Measurements from ENCODE around the gene FLYWCH1.

Gene FLYWCH1

GRCh38 chr16:2987833-2988232 lies 76.1 kb downstream of the FLYWCH1 start:
- Mint-ChIP-seq H3K27me3 (peaks cover 78% of the 10 kb centered on the region), H3K4me3 (no peak overlapping the region), H3K4me1 (peaks cover 10% of the 10 kb centered on the region), H3K9me3 (no peaks in the 10 kb centered on the region), H3K27ac (no peak overlapping the region), H3K36me3 (no peaks in the 10 kb centered on the region)
- no peak for DNase-seq
- CTCF ChIA-PET: interaction anchor here (1.0 to 1.1 kb wide), 2 partner anchors 19 to 40 kb away, joined by 3 read pairs; no protein-coding TSS in a partner anchor

- Mint-ChIP-seq H3K27me3 (peaks cover 76% of the 10 kb centered on the region), H3K9me3 (no peaks in the 10 kb centered on the region), H3K4me3 (no peak overlapping the region), H3K36me3 (no peaks in the 10 kb centered on the region), H3K4me1 (peaks cover 5% of the 10 kb centered on the region), H3K27ac (no peak overlapping the region)
- DNase-seq: no peak
- CTCF ChIA-PET: interaction anchor here (1.1 kb wide), 1 partner anchor 18 kb away, joined by 3 read pairs; no protein-coding TSS in a partner anchor
These were observed 76.9 kb downstream of the FLYWCH1 start for GRCh38 chr16:2988590-2989099.

- H3K4me1 Mint-ChIP-seq: no peaks in the 10 kb centered on the region
- no peak overlapping the region for H3K27ac Mint-ChIP-seq
- no peaks in the 10 kb centered on the region for H3K9me3 Mint-ChIP-seq
- DNase-seq: no peak
- peaks cover 69% of the 10 kb centered on the region for H3K27me3 Mint-ChIP-seq
- H3K36me3 Mint-ChIP-seq: no peaks in the 10 kb centered on the region
- CTCF ChIA-PET: no interaction called here
- no peak overlapping the region for H3K4me3 Mint-ChIP-seq
These were observed 79.2 kb downstream of the FLYWCH1 start for GRCh38 chr16:2990891-2991290.

GRCh38 chr16:2991566-2992261 lies 80.0 kb downstream of the FLYWCH1 start:
- no peaks in the 10 kb centered on the region for H3K36me3 Mint-ChIP-seq
- CTCF ChIA-PET: interaction anchor here (1.2 kb wide), 1 partner anchor 36 kb away, joined by 3 read pairs; no protein-coding TSS in a partner anchor
- DNase-seq: no peak
- H3K9me3 Mint-ChIP-seq: no peaks in the 10 kb centered on the region
- no peak overlapping the region for H3K4me3 Mint-ChIP-seq
- no peak overlapping the region for H3K27ac Mint-ChIP-seq
- no peaks in the 10 kb centered on the region for H3K4me1 Mint-ChIP-seq
- H3K27me3 Mint-ChIP-seq: peaks cover 69% of the 10 kb centered on the region

- H3K4me1 Mint-ChIP-seq: no peaks in the 10 kb centered on the region
- no peak overlapping the region for H3K27ac Mint-ChIP-seq
- H3K27me3 Mint-ChIP-seq: peaks cover 73% of the 10 kb centered on the region
- no peaks in the 10 kb centered on the region for H3K9me3 Mint-ChIP-seq
- H3K36me3 Mint-ChIP-seq: no peaks in the 10 kb centered on the region
- CTCF ChIA-PET: interaction anchor here (1.2 kb wide), 1 partner anchor 35 kb away, joined by 3 read pairs; no protein-coding TSS in a partner anchor
- no peak overlapping the region for H3K4me3 Mint-ChIP-seq
- no peak for DNase-seq
These were observed 80.8 kb downstream of the FLYWCH1 start for GRCh38 chr16:2992383-2993081.

- Mint-ChIP-seq H3K27me3 (peaks cover 72% of the 10 kb centered on the region), H3K36me3 (no peaks in the 10 kb centered on the region), H3K4me3 (no peak overlapping the region), H3K27ac (no peak overlapping the region), H3K4me1 (no peaks in the 10 kb centered on the region), H3K9me3 (no peaks in the 10 kb centered on the region)
- CTCF ChIA-PET: interaction anchor here (17.3 kb wide), 1 partner anchor 31 kb away, joined by 300 read pairs; the partner anchor contains the start of genes CLDN6, HCFC1R1, THOC6 and TNFRSF12A
- DNase-seq: no peak
These were observed 84.6 kb downstream of the FLYWCH1 start for GRCh38 chr16:2996298-2996697.

- no peaks in the 10 kb centered on the region for H3K36me3 Mint-ChIP-seq
These were observed 88.2 kb downstream of the FLYWCH1 start for GRCh38 chr16:2999929-3000328.

GRCh38 chr16:3000540-3000939 lies 88.8 kb downstream of the FLYWCH1 start:
- CTCF ChIA-PET: interaction anchor here (0.6 to 17.3 kb wide), 2 partner anchors 26 to 36 kb away, joined by 3 to 300 read pairs; partner anchors contain the start of genes CLDN6, HCFC1R1, THOC6 and TNFRSF12A
- H3K4me3 Mint-ChIP-seq: no peak overlapping the region
- no peak for DNase-seq
- H3K27ac Mint-ChIP-seq: no peak overlapping the region
- peaks cover 69% of the 10 kb centered on the region for H3K27me3 Mint-ChIP-seq
- H3K36me3 Mint-ChIP-seq: no peaks in the 10 kb centered on the region
- peaks cover 6% of the 10 kb centered on the region for H3K4me1 Mint-ChIP-seq
- no peaks in the 10 kb centered on the region for H3K9me3 Mint-ChIP-seq

More at GRCh38 chr16:2999929-3000328, 88.2 kb downstream of the FLYWCH1 start:
- DNase-seq: no peak
- Mint-ChIP-seq H3K4me1 (peaks cover 5% of the 10 kb centered on the region), H3K27me3 (peaks cover 66% of the 10 kb centered on the region), H3K27ac (no peak overlapping the region), H3K9me3 (no peaks in the 10 kb centered on the region), H3K4me3 (no peak overlapping the region)
- CTCF ChIA-PET: interaction anchor here (17.3 kb wide), 1 partner anchor 27 kb away, joined by 300 read pairs; the partner anchor contains the start of genes CLDN6, HCFC1R1, THOC6 and TNFRSF12A
